ENCODE results near the gene LONP1.

- TF ChIP-seq L3MBTL2 (conservative IDR thresholded peaks at IDR 0.05), result no peak
- no peak for TF ChIP-seq PKNOX1 (IDR thresholded peaks at IDR 0.05)
- no peak for TF ChIP-seq FOXA1 (IDR thresholded peaks at IDR 0.05)
- TF ChIP-seq HDGF (IDR thresholded peaks at IDR 0.05; ENCODE audit: borderline replicate concordance), result no peak
- TF ChIP-seq ZNF384 (IDR thresholded peaks at IDR 0.05), result no peak
- no peak for TF ChIP-seq ARNT (IDR thresholded peaks at IDR 0.05)
- no peak for TF ChIP-seq LEF1 (IDR thresholded peaks at IDR 0.05; ENCODE audit: borderline replicate concordance)
- TF ChIP-seq SP1 (IDR thresholded peaks at IDR 0.05), result no peak
- TF ChIP-seq TARDBP (IDR thresholded peaks at IDR 0.05), result no peak
- TF ChIP-seq FOXM1 (IDR thresholded peaks at IDR 0.05; ENCODE audit: borderline replicate concordance), result no peak
- TF ChIP-seq FOXK2 (IDR thresholded peaks at IDR 0.05), result no peak
- no peak for TF ChIP-seq SUZ12 (IDR thresholded peaks at IDR 0.05)
- no peak for TF ChIP-seq ELF4 (IDR thresholded peaks at IDR 0.05)
Measured at GRCh38 chr19:5711025-5711424, 8.9 kb downstream of the LONP1 start.
